Measurements from ENCODE around the gene OPRD1. TPM values are rescaled to one million over a fixed set of nuclear protein-coding genes. Genes with fewer than 3 reads are reported as not detected.

OPRD1 gene
- total and polyA plus RNA-seq, 4 donors, result 0.28 to 1.4 (median 0.66) TPM

- Histone ChIP-seq H3K27ac (ENCODE audit: low read depth, low read length) (no peak overlapping the region), H3K36me3 (ENCODE audit: control insufficient read depth, insufficient read depth, low read length) (no peaks in the 10 kb centered on the region), H3K27me3 (ENCODE audit: control insufficient read depth, insufficient read depth, low read length) (peaks cover 20% of the 10 kb centered on the region), H3K4me3 (ENCODE audit: low read depth, low read length) (peak overlapping the region; percentile 54), H3K9me3 (ENCODE audit: control insufficient read depth, insufficient read depth, low read length) (no peaks in the 10 kb centered on the region), H3K4me1 (ENCODE audit: control insufficient read depth, insufficient read depth, low read length) (peaks cover 21% of the 10 kb centered on the region)
- under 1% methylated on average over 41 of the region's 43 CpGs for WGBS (ENCODE audit: insufficient coverage)
- peak in 4 of 6 donors; percentile 19 to 84 (median 66) for DNase-seq (ENCODE audit: low read depth in 4 of 6, low spot score in 6 of 6)
These were observed 74.9 kb downstream of the OPRD1 start for GRCh38 chr1:28886731-28887418.

- peaks cover 20% of the 10 kb centered on the region for H3K27me3 ChIP-seq (ENCODE audit: control insufficient read depth, insufficient read depth, low read length)
- no peak overlapping the region for H3K27ac ChIP-seq (ENCODE audit: low read depth, low read length)
These were observed 75.5 kb downstream of the OPRD1 start for GRCh38 chr1:28887419-28887834.

GRCh38 chr1:28887835-28888682 lies 76.1 kb downstream of the OPRD1 start:
- Histone ChIP-seq H3K4me3 (ENCODE audit: low read depth, low read length) (peak overlapping the region; percentile 39), H3K4me1 (ENCODE audit: control insufficient read depth, insufficient read depth, low read length) (peaks cover 21% of the 10 kb centered on the region), H3K36me3 (ENCODE audit: control insufficient read depth, insufficient read depth, low read length) (no peaks in the 10 kb centered on the region), H3K27ac (ENCODE audit: low read depth, low read length) (no peak overlapping the region), H3K9me3 (ENCODE audit: control insufficient read depth, insufficient read depth, low read length) (no peaks in the 10 kb centered on the region), H3K27me3 (ENCODE audit: control insufficient read depth, insufficient read depth, low read length) (peaks cover 20% of the 10 kb centered on the region)
- peak in 1 of 6 donors; percentile 26 for DNase-seq (ENCODE audit: low read depth in 4 of 6, low spot score in 6 of 6)
- 16% methylated on average over 10 of the region's 24 CpGs for WGBS (ENCODE audit: insufficient coverage)

More at GRCh38 chr1:28887419-28887834, 75.5 kb downstream of the OPRD1 start:
- Histone ChIP-seq H3K9me3 (ENCODE audit: control insufficient read depth, insufficient read depth, low read length) (no peaks in the 10 kb centered on the region), H3K4me3 (ENCODE audit: low read depth, low read length) (peak overlapping the region; percentile 54), H3K36me3 (ENCODE audit: control insufficient read depth, insufficient read depth, low read length) (no peaks in the 10 kb centered on the region), H3K4me1 (ENCODE audit: control insufficient read depth, insufficient read depth, low read length) (peaks cover 21% of the 10 kb centered on the region)
- DNase-seq (ENCODE audit: low read depth in 4 of 6, low spot score in 6 of 6), result no peak
- WGBS (ENCODE audit: insufficient coverage), result 0% methylated on average over 41 of the region's 41 CpGs

- peaks cover 20% of the 10 kb centered on the region for H3K27me3 ChIP-seq (ENCODE audit: control insufficient read depth, insufficient read depth, low read length)
- H3K36me3 ChIP-seq (ENCODE audit: control insufficient read depth, insufficient read depth, low read length), result no peaks in the 10 kb centered on the region
- no peak overlapping the region for H3K27ac ChIP-seq (ENCODE audit: low read depth, low read length)
- H3K4me3 ChIP-seq (ENCODE audit: low read depth, low read length), result no peak overlapping the region
- no peak for DNase-seq (ENCODE audit: low read depth in 4 of 6, low spot score in 6 of 6)
- no peaks in the 10 kb centered on the region for H3K9me3 ChIP-seq (ENCODE audit: control insufficient read depth, insufficient read depth, low read length)
- H3K4me1 ChIP-seq (ENCODE audit: control insufficient read depth, insufficient read depth, low read length), result peaks cover 21% of the 10 kb centered on the region
- 91% methylated on average over 7 of the region's 7 CpGs for WGBS (ENCODE audit: insufficient coverage)
These were observed 76.9 kb downstream of the OPRD1 start for GRCh38 chr1:28888915-28889314.

- no peak overlapping the region for H3K27ac ChIP-seq (ENCODE audit: low read depth, low read length)
- no peaks in the 10 kb centered on the region for H3K36me3 ChIP-seq (ENCODE audit: control insufficient read depth, insufficient read depth, low read length)
- H3K4me1 ChIP-seq (ENCODE audit: control insufficient read depth, insufficient read depth, low read length), result peaks cover 21% of the 10 kb centered on the region
- H3K4me3 ChIP-seq (ENCODE audit: low read depth, low read length), result no peak overlapping the region
- 87% methylated on average over 5 of the region's 5 CpGs for WGBS (ENCODE audit: insufficient coverage)
- DNase-seq (ENCODE audit: low read depth in 4 of 6, low spot score in 6 of 6), result no peak
- peaks cover 20% of the 10 kb centered on the region for H3K27me3 ChIP-seq (ENCODE audit: control insufficient read depth, insufficient read depth, low read length)
- H3K9me3 ChIP-seq (ENCODE audit: control insufficient read depth, insufficient read depth, low read length), result no peaks in the 10 kb centered on the region
These were observed 77.4 kb downstream of the OPRD1 start for GRCh38 chr1:28889357-28889756.

GRCh38 chr1:28890435-28890834 lies 78.5 kb downstream of the OPRD1 start:
- Histone ChIP-seq H3K4me1 (ENCODE audit: control insufficient read depth, insufficient read depth, low read length) (peaks cover 21% of the 10 kb centered on the region), H3K36me3 (ENCODE audit: control insufficient read depth, insufficient read depth, low read length) (no peaks in the 10 kb centered on the region), H3K27ac (ENCODE audit: low read depth, low read length) (no peak overlapping the region), H3K4me3 (ENCODE audit: low read depth, low read length) (no peak overlapping the region), H3K9me3 (ENCODE audit: control insufficient read depth, insufficient read depth, low read length) (no peaks in the 10 kb centered on the region), H3K27me3 (ENCODE audit: control insufficient read depth, insufficient read depth, low read length) (peaks cover 19% of the 10 kb centered on the region)
- WGBS (ENCODE audit: insufficient coverage), result 90% methylated on average over 3 of the region's 8 CpGs
- DNase-seq (ENCODE audit: low read depth in 4 of 6, low spot score in 6 of 6), result no peak

- Histone ChIP-seq H3K4me3 (ENCODE audit: low read depth, low read length) (no peak overlapping the region), H3K27me3 (ENCODE audit: control insufficient read depth, insufficient read depth, low read length) (peaks cover 15% of the 10 kb centered on the region), H3K9me3 (ENCODE audit: control insufficient read depth, insufficient read depth, low read length) (no peaks in the 10 kb centered on the region), H3K36me3 (ENCODE audit: control insufficient read depth, insufficient read depth, low read length) (no peaks in the 10 kb centered on the region), H3K4me1 (ENCODE audit: control insufficient read depth, insufficient read depth, low read length) (peaks cover 21% of the 10 kb centered on the region), H3K27ac (ENCODE audit: low read depth, low read length) (no peak overlapping the region)
- WGBS (ENCODE audit: insufficient coverage), result 71% methylated on average over 2 of the region's 2 CpGs
- no peak for DNase-seq (ENCODE audit: low read depth in 4 of 6, low spot score in 6 of 6)
These were observed 78.9 kb downstream of the OPRD1 start for GRCh38 chr1:28890836-28891235.

GRCh38 chr1:28891256-28891655 lies 79.3 kb downstream of the OPRD1 start:
- Histone ChIP-seq H3K27me3 (ENCODE audit: control insufficient read depth, insufficient read depth, low read length) (peaks cover 15% of the 10 kb centered on the region), H3K36me3 (ENCODE audit: control insufficient read depth, insufficient read depth, low read length) (no peaks in the 10 kb centered on the region), H3K4me3 (ENCODE audit: low read depth, low read length) (no peak overlapping the region), H3K27ac (ENCODE audit: low read depth, low read length) (no peak overlapping the region), H3K9me3 (ENCODE audit: control insufficient read depth, insufficient read depth, low read length) (no peaks in the 10 kb centered on the region), H3K4me1 (ENCODE audit: control insufficient read depth, insufficient read depth, low read length) (peaks cover 20% of the 10 kb centered on the region)
- WGBS (ENCODE audit: insufficient coverage), result 100% methylated on average over 1 of the region's 2 CpGs
- DNase-seq (ENCODE audit: low read depth in 4 of 6, low spot score in 6 of 6), result no peak

- Histone ChIP-seq H3K4me1 (ENCODE audit: control insufficient read depth, insufficient read depth, low read length) (peaks cover 2% of the 10 kb centered on the region), H3K36me3 (ENCODE audit: control insufficient read depth, insufficient read depth, low read length) (no peaks in the 10 kb centered on the region), H3K4me3 (ENCODE audit: low read depth, low read length) (no peak overlapping the region), H3K27me3 (ENCODE audit: control insufficient read depth, insufficient read depth, low read length) (no peaks in the 10 kb centered on the region), H3K27ac (ENCODE audit: low read depth, low read length) (no peak overlapping the region), H3K9me3 (ENCODE audit: control insufficient read depth, insufficient read depth, low read length) (no peaks in the 10 kb centered on the region)
- WGBS (ENCODE audit: insufficient coverage), result 50% methylated on average over 7 of the region's 8 CpGs
- DNase-seq (ENCODE audit: low read depth in 4 of 6, low spot score in 6 of 6), result no peak
These were observed 81.6 kb downstream of the OPRD1 start for GRCh38 chr1:28893403-28894102.
